GM19351 (cell line): ENCODE data around the gene TBC1D13.
"Not testable (repeated sequence)": the region's sequence is repeated elsewhere in the genome, so short reads cannot be mapped to it uniquely, and the experiment has no call there.

Experiments used
- ATAC-seq: cut with Tn5 transposase; IDR thresholded peaks from one replicate; pipeline ENCODE4 v1.9.1; 2021; ENCODE audit warnings: mild to moderate bottlenecking, moderate library complexity; ENCODE audit not compliant: unreplicated experiment

Gene TBC1D13

DNA sequence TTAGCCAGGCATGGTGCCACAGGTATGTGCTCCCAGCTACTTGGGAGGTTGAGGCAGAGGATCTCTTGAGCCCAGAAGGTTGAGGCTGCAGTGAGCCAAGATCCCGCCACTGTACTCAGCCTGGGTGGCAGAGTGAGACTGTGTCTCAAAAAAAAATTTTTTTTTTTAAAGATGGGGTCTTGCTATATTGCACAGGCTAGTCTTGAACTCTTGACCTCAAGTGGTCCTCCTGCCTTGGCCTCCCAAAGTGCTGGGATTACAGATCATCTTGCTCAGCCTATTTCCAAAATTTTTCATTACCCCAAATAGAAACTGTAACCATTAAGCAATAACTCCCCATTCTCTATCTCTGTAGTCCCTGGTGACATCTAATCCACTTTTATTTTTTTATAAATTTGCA is 4.4 kb upstream of the TBC1D13 start:
- no peak for ATAC-seq

- ATAC-seq: no peak
Observed at GRCh38 chr9:128785427-128785826, 1.6 kb upstream of the TBC1D13 start.

DNA sequence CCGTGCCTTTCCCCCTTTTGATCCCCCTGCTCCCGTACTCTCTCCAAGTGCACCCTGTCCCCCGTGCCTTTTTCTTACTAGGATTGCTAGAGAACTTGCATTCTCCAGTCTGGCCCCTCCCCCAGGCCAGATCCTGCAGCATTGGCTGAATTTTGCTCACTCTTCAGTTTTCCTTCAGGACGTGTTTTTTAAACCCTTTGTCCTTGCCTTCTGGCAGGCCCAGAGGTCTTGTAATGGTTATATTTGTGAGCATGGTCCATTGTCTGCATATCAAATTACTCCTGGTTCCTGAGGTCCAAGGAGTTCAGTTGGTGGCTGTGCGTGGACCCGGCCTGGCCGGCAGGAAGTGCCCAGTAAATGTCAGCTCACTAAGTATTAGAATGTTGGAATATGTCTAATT is 606 bp downstream of the TBC1D13 start:
- ATAC-seq: no peak

DNA sequence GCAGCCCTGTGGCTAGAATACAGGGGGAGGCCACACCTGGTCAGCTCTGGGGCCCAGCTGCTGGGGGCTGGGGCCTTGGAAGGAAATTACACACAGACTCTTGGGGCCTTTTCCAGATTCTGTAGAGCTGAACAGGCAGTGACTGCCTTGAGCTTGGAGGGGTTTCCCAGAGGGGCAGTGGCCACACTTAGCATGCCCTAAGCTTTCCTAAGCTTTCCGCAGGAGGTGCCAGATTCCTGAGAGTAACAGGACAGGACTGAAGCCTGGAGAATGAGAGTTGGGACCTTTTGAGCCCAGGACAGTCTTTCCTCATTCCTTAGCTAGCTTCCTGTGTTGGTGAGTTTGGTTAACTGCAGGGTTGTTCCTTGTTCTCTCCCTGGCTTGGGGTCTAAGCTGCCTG is 1.4 kb downstream of the TBC1D13 start:
- no peak for ATAC-seq

DNA sequence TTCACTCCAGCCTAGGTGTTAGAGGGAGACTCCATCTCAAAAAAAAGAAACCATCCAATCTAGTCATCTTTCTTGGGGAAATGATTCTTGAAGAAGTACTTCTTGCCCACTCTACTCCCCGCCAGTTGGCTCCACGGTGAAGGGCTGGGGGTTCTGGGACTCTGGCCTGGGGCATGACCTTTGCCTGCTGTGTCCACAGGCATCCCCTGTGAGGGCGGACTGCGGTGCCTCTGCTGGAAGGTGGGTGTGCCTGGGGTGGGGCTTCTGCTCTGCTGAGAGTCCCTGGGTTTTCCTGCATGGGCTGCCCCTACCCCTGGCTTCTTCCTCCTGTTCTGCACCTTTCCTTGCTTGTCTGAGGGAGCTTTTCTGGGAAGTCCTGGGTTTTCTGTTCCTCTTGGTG is 3.5 kb downstream of the TBC1D13 start:
- ATAC-seq: no peak

- no peak for ATAC-seq
Observed at GRCh38 chr9:128792134-128792533, 5.1 kb downstream of the TBC1D13 start.

- no peak for ATAC-seq
Observed at GRCh38 chr9:128792978-128793686, 6.1 kb downstream of the TBC1D13 start.

DNA sequence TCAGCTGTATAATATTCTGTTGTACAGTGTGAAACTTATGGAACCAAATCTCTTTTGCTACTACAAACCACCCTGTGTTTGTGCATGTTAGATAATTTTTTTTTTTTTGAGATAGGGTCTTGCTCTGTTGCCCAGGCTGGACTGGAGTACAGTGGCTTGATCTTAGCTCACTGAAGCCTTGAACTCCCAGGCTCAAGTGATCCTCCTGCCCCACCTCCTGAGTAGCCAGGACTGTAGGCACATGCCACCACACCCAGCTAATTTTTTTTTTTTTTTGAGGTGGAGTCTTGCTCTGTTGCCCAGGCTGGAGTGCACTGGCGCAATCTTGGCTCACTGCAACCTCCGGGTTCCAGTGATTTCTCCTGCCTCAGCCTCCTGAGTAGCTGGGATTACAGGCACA is 7.9 kb downstream of the TBC1D13 start:
- ATAC-seq: not testable (repeated sequence)

- no peak for ATAC-seq
Observed at GRCh38 chr9:128798896-128799295, 11.8 kb downstream of the TBC1D13 start.

DNA sequence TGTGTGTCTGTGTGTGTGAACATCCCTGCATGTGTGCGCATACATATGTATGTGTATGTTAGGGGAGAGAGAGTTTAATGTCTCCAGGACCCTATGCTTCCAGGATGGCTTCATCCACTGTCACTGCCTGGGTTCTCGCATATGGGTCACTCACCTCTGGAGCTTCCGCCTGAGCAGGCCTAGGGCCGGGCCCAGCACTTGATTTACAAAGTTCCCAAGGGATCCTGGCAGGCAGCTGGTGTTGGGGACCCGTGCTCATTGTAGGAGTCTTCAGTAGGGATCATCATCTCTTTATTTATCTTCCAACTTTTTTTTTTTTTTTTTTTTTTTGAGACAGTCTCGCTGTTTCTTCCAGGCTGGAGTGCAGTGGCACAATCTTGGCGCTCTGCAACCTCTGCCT is 13.0 kb downstream of the TBC1D13 start:
- no peak for ATAC-seq

GRCh38 chr9:128802482-128802881 is 15.4 kb downstream of the TBC1D13 start:
- no peak for ATAC-seq

DNA sequence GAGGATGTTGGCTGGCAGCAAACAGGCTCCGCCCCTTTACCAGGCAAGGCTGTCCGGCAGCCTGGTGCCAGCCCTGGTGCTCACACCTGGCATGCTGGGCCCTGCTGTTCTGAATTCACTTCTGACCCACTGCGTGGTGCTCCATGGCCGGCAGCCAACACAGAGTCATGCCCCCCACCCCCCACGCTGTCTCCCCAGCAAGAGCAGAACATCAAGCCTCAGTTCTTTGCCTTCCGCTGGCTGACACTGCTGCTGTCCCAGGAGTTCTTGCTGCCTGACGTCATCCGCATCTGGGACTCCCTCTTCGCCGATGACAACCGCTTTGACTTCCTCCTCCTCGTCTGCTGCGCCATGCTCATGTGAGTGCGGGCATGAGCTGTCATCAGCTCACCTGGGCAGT is 18.6 kb downstream of the TBC1D13 start:
- no peak for ATAC-seq

DNA sequence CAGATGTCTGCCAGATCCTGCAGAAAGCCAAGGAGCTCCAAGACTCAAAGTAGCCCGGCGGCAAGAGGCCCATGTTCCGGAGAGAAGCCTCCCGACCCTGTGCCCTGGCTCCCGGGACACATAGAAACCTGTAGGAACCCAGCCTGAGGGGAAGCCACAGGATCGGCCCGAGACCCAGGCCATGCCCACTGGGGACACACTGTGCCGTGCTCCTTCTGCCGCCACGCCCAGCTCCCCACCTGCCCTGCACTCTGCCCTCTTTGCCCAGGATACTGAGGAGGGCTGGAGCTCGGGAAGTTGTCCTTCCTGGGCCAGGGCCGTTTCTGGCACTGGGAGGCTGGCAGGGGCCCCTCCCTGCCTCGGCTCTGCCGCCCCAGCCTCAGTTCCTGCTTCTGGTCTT is 20.8 kb downstream of the TBC1D13 start:
- no peak for ATAC-seq

DNA sequence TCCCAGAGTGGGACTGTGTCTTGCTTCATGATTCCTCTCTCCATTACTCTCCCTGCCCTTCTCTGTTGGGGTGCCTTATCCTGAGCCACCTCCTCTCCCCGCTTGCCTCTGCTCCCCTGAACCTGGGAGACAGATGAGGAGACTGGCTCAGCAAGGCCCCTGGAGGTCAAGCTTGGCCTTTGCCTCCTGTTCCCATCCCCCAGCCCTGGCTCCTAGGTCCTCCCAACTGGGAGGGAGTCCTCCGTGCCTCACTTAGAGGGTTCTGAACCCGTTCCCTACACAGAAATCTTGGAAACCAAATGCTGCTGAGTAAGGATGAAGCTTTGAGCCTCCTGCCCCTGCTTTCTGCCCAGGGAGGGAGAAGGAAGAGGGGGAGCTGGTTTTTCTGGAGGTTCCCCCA is 21.5 kb downstream of the TBC1D13 start:
- ATAC-seq: no peak

DNA sequence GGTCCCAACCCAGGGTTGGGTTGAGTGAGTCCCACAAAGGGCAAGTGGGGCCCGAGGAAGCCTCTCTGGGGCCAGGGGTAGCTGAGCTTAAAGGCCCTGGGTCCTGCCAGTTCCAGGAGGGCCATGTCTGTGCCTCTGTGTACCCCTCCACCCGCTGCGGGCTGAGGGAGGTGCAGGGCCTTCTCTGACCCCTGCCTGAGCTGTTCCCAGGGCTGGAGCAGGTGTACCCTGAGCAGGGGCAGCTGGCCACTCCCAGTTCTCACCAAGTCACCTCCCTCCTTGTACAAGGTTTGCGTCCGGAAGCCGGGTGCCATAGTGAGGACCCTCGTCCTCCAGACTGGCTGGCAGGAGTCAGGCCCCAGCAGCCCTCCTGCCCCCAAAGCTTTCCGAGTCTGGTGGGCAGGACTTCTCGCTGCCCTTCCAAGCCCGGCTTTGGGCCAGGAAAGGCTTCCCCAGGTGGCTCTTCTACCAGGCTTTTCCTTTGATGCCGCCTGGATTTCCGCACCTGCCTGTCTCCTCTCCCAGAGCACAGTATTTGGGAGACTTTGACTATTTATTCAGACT is 22.1 kb downstream of the TBC1D13 start:
- no peak for ATAC-seq

DNA sequence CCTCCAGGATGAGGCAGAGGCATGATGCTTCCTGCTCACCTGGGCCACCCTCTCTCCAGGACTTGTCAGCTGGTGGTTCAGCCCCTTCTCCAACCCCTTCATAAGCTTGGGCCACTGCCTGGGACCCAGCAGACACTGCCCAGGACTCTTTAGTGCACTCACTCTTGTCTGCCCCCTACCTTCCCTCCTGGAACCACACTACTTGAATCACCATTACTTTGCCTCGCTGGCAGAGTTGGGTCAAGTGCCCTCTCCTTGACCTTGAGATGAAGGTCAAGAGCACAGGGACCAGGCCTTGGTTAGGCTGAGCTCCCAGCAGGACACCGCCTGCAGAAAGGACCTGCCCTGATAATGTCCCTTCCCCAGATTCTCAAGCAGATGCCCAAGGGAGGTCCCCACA is 22.8 kb downstream of the TBC1D13 start:
- ATAC-seq: no peak

DNA sequence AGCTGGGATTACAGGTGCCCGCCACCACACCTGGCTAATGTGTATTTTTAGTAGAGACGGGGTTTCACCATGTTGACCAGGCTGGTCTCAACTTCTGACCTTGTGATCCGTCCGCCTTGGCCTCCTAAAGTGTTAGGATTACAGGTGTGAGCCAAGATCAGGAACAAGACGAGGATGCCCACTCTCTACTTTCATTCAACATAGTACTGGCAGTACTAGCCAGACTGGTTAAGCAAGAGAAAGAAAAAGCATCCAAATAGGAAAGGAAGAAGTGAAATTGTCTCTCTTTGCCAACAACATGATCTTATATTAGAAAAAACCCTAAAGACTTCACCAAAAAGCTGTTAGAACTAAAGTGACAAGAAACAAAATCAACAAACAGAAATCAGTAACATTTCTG is 23.8 kb downstream of the TBC1D13 start:
- ATAC-seq: no peak

GRCh38 chr9:128818099-128818838 is 31.2 kb downstream of the TBC1D13 start, which contains the start of gene ENDOG:
Gene ENDOG (plus strand): TSS chr9:128818500. CDS start chr9:128818685, 185 bp downstream.
- ATAC-seq: peak; percentile 92

DNA sequence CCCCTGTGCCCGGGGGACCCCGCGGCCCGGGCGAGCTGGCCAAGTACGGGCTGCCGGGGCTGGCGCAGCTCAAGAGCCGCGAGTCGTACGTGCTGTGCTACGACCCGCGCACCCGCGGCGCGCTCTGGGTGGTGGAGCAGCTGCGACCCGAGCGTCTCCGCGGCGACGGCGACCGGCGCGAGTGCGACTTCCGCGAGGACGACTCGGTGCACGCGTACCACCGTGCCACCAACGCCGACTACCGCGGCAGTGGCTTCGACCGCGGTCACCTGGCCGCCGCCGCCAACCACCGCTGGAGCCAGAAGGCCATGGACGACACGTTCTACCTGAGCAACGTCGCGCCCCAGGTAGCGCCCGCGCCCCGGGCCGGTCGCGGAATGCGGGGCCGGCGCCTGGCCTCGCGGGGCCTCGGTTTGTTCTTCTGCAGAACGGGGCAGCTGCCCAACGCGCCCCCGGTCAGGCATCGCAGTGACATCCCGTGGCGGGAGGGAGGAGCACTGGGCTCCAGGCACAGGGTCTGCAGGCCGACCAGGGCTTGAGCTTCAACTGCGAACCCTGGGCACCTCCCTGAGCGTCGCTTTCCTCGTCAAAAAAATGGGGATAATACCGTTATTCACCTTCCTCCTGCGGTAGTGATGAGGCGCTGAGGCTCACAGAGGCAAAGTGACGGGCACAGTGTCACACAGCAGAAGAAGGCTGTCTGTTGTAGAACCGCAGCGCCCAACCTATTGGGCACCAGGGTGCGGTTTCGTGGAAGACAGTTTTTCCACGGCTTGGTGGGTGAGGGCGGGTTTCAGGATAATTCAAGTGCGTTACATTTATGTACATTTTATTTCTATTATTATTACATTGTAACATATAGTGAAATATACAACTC is 32.0 kb downstream of the TBC1D13 start:
- peak; percentile 30 for ATAC-seq

DNA sequence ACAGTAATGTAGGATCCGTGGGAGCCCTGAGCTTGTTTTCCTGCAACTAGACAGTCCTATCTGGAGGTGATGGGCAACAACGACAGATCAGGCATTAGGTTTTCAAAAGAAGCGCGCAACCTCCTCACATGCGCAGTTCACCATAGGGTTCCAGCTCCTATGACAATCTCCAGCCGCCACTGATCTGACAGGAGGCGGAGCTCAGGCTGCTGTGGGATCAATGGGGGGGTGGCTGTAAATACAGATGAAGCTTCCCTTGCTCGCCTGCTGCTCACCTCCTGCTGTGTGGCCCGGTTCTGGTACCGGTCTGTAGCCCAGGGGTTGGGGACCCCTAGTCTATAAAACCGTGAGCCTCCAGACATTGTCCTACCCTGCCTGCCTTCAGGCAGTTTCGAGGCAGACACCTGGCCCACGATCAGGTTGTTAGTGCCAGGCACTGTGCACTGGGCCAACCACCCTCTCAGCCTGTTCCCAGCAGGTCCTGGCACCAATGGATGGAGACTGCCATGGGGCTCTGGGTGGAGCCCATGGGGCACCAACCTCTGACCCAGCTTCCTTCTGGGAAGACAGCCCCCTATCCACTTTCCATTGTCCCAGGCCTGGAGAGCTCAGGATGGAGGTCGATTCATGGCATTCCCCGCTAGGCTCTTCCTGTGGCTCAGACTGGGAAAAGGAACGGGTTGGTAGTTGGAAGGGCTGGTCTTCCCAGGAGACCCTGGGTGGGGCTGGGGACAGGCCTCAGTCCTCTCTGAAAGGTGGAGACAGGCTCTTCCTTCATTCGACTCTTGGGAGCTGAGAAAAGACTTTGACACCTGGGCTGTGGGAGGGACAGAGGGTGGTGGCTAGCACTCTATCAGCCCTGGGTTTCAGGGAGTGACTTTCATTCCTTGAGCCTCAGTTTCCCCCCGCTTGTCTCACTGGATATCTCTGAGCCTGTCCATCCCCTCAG is 32.9 kb downstream of the TBC1D13 start:
- ATAC-seq: no peak
